Measurements from ENCODE around the gene DBF4B.
"Not testable (repeated sequence)": the region's sequence is repeated elsewhere in the genome, so short reads cannot be mapped to it uniquely, and the experiment has no call there.

DBF4B gene

DNA sequence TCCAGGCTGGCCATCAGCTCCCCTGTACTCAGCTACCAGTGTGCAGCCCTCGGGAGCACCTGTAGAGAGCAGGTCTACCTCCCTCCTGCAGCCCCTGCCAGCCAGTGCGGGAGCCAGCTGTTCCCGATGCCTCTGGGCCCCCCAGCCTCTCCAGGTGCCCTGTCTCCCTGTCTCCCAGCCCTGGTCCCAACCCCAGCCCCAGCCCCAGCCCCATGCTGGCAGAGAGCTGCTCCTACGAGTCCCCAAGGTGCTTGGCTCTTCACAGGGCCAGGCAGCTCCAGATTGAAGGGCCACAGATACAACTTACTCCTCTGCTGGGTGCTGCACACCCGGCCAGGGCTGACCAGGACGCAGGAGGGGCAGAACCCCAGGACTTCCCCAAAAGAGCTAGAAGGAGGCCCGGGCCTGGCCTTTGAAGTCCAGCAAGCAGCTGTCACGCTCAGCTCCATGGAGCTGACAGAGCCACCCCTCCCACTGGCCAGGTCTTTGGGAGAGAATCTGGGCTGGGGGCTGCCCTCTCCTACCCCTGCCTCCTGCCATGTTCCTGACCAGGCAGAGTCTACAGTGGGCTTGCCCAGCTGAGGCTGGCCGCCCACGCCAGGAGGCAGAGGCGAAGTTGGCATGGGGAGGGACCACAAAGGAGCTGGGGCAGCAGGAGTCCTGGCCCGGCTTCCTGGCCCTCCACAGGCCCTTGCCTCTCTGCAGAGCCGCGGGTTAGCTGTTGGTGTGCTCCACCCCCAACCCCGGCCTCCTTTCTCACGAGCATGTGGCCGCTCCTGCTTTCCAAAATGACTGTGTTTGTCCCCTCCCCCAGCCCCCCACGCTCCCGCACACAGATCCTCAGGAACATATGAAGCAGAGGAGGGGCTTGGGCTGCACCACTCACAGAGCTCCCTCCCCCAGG lies 40.9 kb downstream of the DBF4B start:
- DNase-seq (ENCODE audit: low spot score): no peak
- in situ Hi-C loops (cut with MboI; ENCODE audit: low sequenced_read_pairs, unreplicated experiment): no loop called here
- TF ChIP-seq, protein P1, sequence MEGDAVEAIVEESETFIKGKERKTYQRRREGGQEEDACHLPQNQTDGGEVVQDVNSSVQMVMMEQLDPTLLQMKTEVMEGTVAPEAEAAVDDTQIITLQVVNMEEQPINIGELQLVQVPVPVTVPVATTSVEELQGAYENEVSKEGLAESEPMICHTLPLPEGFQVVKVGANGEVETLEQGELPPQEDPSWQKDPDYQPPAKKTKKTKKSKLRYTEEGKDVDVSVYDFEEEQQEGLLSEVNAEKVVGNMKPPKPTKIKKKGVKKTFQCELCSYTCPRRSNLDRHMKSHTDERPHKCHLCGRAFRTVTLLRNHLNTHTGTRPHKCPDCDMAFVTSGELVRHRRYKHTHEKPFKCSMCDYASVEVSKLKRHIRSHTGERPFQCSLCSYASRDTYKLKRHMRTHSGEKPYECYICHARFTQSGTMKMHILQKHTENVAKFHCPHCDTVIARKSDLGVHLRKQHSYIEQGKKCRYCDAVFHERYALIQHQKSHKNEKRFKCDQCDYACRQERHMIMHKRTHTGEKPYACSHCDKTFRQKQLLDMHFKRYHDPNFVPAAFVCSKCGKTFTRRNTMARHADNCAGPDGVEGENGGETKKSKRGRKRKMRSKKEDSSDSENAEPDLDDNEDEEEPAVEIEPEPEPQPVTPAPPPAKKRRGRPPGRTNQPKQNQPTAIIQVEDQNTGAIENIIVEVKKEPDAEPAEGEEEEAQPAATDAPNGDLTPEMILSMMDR (IDR thresholded peaks at IDR 0.05; ENCODE audit: borderline replicate concordance, control extremely low read depth, extremely low read depth, insufficient read depth, missing control alignments): no peak

DNA sequence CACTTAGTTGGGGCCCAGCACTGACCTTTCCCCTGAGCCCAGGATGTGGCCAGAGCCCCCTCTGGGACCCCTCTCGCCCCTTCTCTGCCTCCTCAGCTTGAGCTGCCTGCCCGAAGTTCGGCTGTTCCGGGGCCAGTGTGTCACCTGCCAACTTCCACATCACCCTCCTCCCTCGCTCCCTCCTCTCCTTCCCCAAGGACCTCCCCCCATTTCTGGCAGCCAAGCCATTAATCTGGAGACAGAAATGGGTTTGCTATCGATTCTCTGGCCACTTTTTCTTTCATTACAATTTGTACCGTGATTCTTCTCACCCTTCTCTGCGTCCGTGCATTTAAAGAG lies 41.5 kb downstream of the DBF4B start:
- TF ChIP-seq, protein P1 (IDR thresholded peaks at IDR 0.05; ENCODE audit: borderline replicate concordance, control extremely low read depth, extremely low read depth, insufficient read depth, missing control alignments): no peak
- DNase-seq (ENCODE audit: low spot score): no peak
- in situ Hi-C loops (cut with MboI; ENCODE audit: low sequenced_read_pairs, unreplicated experiment): no loop called here

DNA sequence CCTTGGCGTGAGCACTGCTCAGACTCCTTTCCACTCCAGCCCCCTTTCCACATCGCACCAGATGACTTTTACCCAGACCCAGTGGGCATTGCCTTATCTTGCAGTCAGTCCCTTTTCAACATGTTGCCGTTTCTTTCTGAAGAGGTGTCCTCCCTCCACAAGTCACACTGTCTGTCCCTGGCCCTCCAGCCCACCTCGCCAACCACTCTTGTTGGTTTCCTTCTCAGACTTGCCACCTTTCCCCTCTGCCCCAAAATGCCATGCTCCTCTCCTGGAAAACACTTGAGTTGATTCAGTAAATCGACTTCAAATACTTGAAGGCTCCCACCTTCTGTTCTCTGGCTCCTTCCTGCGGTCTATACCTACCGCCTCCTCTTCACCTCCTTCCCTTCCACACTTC lies 42.9 kb downstream of the DBF4B start:
- no peak for DNase-seq (ENCODE audit: low spot score)
- in situ Hi-C loops (cut with MboI; ENCODE audit: low sequenced_read_pairs, unreplicated experiment): no loop called here
- TF ChIP-seq, protein P1 (IDR thresholded peaks at IDR 0.05; ENCODE audit: borderline replicate concordance, control extremely low read depth, extremely low read depth, insufficient read depth, missing control alignments): no peak

GRCh38 chr17:44751806-44752205 lies 43.3 kb downstream of the DBF4B start:
- TF ChIP-seq, protein P1 (IDR thresholded peaks at IDR 0.05; ENCODE audit: borderline replicate concordance, control extremely low read depth, extremely low read depth, insufficient read depth, missing control alignments): no peak
- in situ Hi-C loops (cut with MboI; ENCODE audit: low sequenced_read_pairs, unreplicated experiment): no loop called here
- no peak for DNase-seq (ENCODE audit: low spot score)

DNA sequence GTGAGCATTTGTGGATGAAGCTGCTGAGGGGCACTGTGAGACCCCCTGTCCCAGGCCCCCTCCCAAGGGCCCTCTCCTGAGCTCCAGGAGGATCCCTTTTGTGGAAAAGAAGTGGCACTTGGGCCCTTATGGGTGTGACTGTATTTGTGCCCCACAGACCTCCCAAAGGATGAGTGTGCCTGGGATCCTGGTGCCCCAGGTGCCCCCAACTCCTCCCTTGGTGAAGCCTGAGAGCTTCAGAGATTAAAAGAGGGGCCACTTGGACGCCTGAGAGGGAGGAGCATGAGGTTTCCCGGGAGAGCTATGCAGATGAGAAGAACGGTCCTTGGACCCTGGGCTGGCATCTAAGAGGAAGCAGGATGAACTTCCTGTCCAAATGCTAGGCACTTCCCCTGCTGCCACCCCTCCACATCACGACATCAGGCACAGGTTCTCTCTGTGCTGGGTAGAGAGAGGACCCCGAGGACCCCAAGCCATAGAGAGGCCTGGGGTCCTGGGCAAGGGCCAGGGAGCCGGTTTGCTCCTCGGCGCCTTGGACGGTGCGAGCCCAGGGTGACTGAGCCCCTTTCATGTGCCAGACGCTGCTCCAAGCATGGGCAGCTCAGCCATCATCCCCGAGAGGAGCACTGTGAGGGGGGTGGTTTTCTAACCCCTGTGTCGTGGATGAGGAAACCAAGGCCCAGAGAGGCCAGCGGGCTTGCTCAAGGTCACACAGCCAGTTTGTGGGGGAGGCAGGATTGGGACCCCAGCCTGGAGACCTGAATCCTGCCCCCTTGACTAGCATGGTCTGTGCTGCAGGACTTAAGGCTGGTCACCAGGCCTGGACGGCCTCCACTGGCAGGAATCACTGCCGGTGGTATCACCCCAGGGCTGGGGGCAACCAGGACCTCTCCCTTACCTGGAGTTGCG lies 44.7 kb downstream of the DBF4B start:
- no peak for DNase-seq (ENCODE audit: low spot score)
- in situ Hi-C loops (cut with MboI; ENCODE audit: low sequenced_read_pairs, unreplicated experiment): no loop called here
- TF ChIP-seq, protein P1 (IDR thresholded peaks at IDR 0.05; ENCODE audit: borderline replicate concordance, control extremely low read depth, extremely low read depth, insufficient read depth, missing control alignments): no peak

DNA sequence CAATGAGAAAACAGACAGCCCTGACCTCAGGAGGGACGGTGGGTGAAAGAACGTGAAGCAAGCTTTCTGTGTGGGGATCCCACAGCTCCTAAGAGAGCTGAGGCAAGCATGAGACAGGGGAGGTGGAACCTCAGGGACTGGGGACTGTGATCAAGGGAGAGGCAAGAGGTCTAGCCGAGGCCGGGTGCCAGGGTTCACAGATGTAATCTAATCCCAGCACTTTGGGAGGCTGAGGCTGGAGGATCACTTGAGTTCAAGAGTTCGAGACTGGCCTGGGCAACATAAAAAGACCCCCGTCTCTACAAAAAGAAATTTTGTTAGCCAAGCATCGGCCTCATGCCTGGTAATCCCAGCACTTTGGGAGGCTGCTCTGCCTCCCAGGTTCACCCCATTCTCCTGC lies 45.8 kb downstream of the DBF4B start:
- TF ChIP-seq, protein P1 (IDR thresholded peaks at IDR 0.05; ENCODE audit: borderline replicate concordance, control extremely low read depth, extremely low read depth, insufficient read depth, missing control alignments): no peak
- in situ Hi-C loops (cut with MboI; ENCODE audit: low sequenced_read_pairs, unreplicated experiment): no loop called here
- no peak for DNase-seq (ENCODE audit: low spot score)

GRCh38 chr17:44755180-44755579 lies 46.7 kb downstream of the DBF4B start:
- DNase-seq (ENCODE audit: low spot score); in situ Hi-C loops (cut with MboI; ENCODE audit: low sequenced_read_pairs, unreplicated experiment): not testable (repeated sequence)
